GM11168 (cell line): ENCODE data around the gene PRG2.
"Not testable (repeated sequence)": the region's sequence is repeated elsewhere in the genome, so short reads cannot be mapped to it uniquely, and the experiment has no call there.

Experiments used
- in situ Hi-C: fragments of 300-500 bp; cut with MboI; formaldehyde crosslinking; loops from one replicate; pipeline ENCODE4 v1.12.0; 2022; ENCODE audit warnings: low sequenced_read_pairs; ENCODE audit not compliant: unreplicated experiment

PRG2 gene

DNA sequence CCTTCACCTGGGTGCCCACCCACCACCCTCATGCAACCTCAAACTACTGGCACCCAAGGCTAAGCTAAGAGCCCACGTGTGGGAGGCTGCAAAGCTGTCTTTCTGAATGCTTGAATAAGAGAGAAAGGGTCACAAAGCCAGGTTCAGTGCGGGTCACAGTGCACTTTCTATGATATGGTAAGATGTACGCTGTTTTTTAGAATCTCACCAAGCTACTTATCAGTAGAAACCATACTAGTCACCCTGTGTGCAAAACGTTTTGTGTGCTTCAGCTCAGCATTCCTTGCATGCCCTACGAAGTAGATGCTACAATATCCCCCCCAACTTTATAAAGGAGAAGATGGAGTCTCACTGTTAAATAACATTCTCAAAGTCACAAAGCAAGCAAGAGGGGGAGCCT lies 37.4 kb downstream of the PRG2 start:
- in situ Hi-C loops = no loop called here

DNA sequence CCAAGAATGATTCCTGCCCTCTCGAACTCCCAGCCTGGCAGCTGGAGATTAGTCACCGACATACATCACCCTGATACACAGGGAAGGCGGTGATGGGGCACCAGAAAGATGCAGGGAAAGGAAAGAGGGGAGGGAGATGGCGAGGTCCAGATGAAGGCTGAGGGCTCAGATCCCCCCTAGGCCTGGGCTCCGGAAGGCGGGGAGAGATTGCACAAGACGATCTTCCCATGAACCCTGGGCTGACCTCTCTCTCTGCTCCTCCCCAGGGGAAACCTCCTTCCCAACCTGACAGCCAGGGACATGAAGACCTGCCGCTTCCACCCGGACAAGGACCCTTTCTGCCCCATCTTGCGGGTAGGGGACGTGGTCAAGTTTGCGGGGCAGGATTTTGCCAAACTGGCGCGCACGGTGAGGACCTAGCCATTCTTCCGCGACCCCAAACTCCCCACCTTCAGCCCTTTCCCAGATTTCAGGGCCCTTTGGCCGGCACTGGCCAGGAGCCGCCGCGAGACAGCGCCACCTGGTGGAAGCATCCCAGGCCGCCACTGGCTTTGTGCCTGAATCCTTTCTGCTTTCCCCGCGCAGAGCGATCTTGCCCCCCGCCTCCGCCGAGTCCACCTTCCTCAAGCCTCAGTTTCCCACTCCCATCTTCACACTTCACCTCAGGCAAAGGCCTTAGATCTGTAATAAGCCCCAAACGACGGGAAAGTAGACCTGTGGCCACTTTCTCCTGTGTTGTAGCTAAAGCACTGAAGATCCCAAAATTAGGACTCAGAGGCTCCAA lies 40.8 kb downstream of the PRG2 start:
- in situ Hi-C loops = no loop called here

DNA sequence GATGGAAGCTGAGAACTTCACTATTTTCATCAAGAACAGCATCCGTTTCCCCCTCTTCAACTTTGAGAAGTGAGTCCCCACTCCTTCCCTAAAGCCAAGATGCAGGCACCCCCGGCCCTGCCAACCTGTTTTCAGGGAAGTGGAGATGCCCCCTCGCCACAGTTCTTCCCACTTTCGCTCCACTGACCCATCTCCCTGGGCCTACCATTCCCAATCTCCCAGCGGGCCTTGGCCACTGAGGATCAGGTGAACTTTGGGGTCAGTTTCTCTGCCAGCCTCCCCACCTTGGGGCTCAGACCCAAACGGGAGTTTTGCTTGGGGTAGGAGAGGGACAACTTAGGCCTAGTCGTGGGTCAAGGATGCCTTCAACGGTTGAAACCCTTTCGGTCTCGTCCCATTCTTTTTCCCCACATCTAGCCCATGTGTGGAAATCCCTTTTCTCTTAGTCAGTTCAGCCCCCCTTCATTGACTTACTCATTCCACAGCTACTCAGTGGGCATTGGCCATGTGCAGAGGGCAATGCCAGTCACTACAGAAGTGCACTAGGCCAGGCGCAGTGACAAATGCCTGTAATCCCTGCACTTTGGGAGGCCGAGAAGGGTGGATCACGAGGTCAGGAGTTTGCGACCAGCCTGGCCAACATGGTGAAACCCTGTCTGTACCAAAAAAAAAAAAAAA lies 41.7 kb downstream of the PRG2 start:
- in situ Hi-C loops = no loop called here

DNA sequence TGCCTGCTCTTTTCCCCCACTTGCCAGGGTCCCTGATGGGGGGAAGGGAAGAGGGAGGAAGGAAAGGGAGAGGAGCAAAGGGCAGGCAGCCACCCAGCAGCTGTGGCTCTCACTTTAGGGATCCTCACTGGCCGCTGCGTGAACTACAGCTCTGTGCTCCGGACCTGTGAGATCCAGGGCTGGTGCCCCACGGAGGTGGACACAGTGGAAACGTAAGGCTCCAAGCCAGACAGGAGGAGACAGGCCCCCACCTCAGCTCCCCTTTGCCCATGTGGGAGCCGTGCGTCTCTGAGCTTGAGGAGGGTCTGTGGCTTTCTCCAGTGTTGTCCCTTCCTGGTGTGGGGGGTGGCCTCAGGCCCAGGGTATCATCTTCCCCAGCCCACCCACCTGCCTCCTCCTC lies 42.4 kb downstream of the PRG2 start:
- in situ Hi-C loops = no loop called here

DNA sequence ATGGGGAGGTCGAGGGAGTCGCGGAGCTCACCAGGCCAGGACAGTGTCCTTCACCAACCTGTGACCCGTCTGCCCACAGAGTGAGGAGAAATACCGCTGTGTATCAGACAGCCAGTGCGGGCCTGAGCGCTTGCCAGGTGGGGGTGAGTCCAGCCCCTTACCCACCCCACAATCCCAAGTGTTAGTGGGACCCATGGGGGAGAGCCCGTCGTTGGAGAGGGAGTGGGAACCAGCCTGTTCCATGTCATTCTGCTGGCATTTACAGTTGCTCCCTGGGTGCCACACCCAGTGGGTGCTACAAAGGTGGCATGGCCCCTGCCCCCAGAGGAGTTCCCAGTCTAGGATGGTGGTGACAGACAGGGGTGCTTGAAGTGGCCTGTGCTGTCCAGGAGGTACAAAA lies 43.1 kb downstream of the PRG2 start:
- in situ Hi-C loops = no loop called here

DNA sequence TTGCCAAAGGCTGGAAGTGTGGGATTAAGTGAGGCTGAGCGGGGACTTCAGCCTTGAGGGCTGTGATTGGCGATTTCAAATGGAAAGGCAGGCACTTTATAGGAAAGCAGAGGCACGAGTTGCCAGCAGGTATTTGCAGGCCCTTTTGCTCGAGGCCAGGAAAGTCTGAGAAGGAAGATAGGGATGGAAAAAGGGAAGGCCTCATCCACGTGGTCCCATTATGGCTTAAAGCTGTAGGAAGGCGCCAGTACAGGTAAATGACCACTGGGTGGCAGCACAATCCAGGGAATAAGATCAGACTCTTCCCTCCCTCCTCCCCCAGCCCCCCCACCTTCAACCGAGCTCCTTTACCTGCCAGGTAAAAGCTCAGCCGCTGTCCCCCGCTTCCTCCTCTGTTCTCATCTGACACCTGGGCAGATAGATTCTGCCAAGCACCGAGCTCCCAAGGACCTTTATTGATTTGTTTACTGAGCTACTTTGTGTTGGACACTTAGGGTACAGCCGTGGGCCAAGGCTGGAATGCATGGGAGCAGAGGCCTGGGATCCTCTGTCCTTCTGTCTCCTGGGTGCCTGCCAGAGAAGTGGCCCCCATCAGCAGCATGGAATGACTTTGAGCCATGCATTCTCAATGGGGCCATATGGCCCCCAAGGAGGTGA lies 44.8 kb downstream of the PRG2 start:
- in situ Hi-C loops = no loop called here

DNA sequence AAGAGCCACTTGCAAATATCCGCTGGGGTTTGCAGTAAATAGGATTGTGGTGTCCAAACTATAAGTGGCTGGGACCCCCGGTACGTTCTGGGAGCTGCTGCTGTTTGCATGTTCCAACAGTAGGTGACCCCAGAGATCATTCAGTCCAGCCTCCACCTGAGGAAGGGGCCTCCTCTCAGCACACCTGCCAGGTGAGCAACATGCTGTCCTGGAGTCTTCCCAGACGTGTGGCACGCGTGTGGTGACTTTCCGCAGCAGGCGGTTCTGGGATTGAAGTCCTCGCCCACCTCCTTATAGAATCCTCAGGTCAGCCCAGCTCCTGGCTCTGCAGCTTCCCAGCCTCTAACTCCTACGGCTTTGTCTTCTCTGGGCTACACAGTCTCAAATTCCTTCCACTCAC lies 45.6 kb downstream of the PRG2 start:
- in situ Hi-C loops = no loop called here

DNA sequence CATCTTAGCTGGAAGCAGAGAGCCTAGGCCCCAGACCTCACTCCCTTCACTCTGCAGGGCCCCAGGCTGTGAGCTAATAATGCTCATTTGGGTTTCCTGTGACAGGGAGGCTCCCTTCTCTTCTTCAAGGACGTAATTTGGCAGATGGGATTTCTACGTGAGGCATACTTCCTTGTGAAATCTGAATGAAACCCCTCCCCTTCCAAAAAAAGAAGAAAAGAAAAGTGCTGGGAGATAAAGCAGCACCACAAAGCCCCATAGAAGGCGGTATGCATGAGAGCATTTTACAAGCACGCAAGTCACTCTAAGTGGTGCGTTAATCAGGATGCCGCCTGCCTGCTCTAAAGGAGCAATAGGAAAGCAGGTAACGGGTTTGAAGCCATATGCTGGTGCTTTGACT lies 46.6 kb downstream of the PRG2 start:
- in situ Hi-C loops = no loop called here

DNA sequence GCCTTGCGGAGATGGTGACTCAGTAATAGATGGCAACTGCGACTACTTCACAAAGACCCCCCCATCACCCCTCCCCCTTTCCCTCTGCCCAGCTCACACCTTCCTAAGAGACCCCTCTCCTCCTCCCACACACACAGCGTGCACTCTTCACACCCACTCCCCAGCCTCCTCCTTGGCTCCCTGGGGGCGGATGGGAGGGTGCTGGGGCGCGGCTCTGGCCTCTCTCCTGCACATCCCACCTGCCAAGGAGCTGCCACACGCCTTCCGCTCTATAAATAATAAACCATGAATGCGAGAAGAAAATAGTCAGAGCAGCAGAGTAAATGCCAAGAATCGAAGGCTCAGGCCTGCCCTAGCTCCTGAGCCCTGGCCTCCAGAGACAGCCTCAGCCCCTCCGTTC lies 47.7 kb downstream of the PRG2 start:
- in situ Hi-C loops = no loop called here

DNA sequence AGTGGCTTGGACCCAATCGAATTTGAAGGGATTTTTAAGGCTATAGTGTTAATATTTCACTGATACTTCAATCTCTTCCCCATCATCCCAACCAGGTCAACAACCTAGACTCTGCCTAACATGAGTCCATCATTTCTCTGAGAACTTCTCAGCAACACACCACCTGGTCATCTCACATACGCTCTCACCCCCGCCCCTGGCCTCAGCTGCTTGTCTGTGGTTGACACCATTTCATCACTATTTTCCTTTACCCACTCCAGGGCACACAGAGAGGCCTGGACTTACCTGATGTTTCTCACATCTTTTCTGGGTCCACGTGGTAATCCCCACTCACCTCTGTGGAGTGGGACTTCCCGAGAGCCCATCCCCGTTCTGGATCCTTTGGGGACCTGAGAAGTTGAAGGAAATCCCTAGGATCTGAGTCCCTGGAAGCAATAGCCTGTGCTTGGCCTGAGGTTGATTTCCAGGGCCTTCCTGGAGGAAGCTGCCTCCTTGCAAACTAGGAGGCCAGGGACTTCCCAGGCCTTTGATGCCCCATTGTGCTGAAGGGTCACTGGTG lies 49.1 kb downstream of the PRG2 start:
- in situ Hi-C loops = no loop called here

DNA sequence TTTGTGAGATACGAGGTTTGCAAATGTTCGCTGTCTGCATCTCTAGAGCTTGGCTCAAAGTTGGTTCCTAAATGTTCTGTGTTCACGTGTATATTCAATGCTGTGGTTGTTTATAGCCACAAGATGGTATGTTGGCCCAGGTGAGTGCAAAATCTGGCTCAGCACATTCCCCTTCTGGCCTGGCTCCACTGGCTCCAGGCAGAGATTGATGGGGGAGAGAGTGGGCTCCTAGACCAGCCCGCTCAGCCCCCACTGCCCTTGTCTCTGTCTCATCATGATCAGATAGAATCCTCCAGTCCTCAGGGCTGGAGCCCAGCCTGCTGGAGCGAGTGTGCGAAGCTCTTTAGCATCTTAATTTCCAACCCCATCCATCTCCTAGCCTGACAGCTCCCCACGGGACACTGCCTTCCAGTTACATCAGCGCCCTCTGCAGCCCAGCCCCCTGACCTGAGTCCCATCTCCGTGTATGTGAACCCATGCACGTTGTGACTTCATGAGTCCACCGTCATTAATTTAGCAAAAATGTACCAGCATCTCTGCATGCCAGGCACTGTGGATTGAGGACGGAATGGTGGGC lies 50.3 kb downstream of the PRG2 start:
- in situ Hi-C loops = no loop called here

DNA sequence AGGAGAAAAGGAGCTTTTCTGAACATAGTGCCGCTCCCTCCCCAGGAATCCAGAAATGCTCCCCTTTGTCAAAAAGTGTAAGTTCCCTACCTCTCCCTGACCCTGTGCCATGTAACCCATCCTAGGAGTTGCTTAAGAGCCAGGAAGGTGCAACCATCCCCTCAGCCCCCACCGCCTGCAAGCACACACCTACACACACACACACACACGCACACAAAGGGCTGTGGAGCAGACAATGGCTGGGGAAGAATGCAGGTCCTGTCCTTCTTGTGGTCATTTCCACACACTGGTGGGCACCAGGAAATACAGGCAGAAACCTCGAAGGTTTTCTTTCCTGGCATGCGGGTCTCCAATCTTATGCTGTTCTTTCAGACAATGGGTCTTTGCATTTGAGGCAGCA lies 51.1 kb downstream of the PRG2 start:
- in situ Hi-C loops = no loop called here

DNA sequence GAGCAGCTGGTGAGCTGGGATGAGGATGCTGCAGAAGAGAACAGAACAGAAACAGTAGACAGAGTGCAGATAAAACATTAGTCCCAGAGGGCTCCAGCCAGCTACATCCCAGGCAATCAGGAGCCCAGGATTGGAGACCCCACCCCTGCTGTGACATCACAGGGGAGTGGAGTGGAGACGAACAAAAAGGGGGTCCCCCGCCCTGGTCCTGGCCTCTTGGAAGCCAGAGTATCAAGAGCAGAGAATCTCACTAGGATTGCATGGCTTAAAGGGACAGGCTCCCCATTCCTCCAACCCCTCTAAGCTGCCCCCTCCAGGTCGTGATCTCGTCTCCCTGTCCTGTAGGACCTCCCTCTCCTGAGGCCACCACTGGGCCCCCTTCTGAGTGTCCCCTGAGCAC lies 52.3 kb downstream of the PRG2 start, which contains the start of gene P2RX3:
Gene P2RX3 (plus strand): TSS at position 211 of the 400 bp plus-strand sequence. CDS start 199 bp downstream, outside the sequence.
- in situ Hi-C loops = no loop called here

DNA sequence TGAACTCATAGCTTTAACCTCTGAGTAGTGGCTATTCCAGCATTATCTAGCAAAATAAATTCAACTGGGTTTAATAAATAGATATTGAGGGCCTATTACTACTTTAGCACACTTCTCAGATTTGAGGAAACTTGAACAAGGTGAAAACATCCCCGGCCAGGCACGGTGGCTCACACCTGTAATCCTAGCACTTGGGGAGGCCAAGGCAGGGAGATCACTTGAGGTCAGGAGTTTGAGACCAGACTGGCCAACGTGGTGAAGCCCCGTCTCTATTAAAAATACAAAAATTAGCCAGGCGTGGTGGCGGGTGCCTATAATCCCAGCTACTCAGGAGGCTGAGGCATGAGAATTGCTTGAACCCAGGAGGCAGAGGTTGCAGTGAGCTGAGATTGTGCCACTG lies 53.6 kb downstream of the PRG2 start:
- in situ Hi-C loops = not testable (repeated sequence)
